ENCODE results near the gene CDC42BPA.
"Not testable (repeated sequence)": the region's sequence is repeated elsewhere in the genome, so short reads cannot be mapped to it uniquely, and the experiment has no call there.

The CDC42BPA gene

DNA sequence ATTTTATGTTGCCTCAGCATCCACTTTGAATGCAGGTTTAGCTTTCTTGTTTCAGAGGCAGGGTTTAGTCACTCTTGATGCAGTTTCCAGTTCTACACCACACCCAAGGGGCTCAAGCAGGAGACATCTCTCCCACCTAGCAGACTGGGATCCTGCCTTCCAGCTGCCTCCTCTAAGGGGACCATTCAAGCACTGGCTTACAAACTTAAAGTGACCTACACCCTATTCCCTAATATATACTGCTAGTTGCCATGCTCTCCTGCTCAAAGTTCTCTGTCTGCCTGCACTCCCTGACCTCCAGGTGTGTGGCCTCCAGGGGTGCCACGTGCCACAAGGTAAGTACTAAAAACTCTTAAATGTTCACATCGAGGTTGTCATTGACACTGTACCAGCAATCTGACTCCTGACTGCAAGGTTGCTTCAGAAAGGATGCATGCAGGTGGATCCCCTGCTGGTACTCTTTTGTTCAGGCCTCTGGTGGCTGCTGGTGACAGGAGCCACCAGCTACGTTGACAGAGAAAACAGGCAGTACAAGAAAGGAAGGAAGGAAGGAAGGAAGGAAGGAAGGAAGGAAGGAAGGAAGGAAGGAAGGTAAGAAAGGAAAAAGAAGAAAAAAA lies 192.3 kb downstream of the CDC42BPA start:
- DNase-seq, result no peak

DNA sequence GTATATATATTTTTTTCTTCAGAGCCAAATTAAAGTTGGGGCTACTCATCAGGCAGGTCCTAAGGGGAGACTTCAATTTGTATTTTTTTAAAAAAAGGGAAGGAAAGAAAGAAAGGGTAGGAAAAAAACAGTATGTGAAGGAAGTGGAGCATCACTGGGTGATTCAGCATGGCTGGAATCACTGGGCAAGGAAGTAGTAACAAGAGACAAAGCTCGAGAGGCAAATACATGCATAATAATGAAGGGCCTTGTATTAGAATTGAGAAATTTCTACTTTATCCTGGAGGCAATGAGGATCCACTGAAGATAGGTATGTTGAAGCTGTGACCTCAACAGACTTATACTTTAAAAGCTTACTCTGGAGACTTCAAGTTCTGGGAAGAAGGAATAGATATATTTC lies 193.8 kb downstream of the CDC42BPA start:
- no peak for DNase-seq

DNA sequence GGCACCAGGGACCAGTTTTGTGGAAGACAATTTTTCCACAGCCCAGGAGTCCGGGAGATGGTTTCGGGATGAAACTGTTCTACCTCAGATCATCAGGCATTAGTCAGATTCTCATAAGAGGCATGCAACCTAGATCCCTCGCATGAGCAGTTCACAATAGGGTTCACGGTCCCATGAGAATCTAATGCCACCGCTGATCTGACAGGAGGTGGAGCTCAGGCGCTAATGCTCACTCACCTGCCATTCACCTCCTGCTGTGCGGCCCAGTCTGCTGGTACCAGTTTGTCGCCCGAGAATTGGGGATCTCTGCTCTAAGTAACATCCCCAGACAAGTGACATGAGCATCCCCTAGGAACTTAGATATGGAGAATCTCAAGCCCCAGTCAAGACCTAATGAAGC lies 197.5 kb downstream of the CDC42BPA start:
- DNase-seq, result no peak

DNA sequence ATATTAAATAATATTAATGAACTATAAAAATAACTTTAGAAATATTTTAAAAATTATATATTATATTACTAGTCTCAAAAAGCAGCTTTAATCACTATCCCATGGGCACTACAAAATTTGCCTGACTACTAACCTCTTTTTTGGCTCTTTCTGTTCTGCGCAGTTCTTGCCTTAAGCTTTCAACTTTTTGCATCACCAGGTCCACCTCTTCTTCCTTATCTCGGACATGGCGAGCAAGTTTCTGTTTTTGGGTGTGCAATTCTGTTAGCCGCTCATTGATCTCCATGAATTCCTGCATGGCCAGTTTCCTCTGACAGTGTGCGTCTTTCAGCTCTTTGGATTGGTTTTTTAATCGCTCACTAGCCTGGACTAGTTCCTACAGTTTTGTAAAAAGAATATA lies 205.8 kb downstream of the CDC42BPA start:
- DNase-seq, result no peak

DNA sequence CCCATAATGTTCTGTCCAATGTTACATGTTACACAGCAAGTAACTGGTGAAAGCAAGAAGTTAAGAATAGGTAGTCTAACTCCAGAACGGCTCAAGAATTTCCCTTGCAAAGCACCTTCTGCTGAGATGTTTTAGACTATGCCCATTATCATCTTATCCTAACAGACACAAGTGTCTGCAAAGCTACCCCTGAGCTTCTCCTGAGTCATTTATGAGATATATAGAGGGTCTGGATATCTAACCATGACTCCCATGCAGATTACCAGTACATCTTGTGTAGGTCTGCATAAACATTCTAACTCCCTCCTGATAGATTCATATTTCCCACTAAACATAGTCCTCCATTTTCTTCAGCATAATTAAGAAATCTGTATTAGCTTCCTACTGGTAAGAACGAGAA lies 206.5 kb downstream of the CDC42BPA start:
- no peak for DNase-seq

DNA sequence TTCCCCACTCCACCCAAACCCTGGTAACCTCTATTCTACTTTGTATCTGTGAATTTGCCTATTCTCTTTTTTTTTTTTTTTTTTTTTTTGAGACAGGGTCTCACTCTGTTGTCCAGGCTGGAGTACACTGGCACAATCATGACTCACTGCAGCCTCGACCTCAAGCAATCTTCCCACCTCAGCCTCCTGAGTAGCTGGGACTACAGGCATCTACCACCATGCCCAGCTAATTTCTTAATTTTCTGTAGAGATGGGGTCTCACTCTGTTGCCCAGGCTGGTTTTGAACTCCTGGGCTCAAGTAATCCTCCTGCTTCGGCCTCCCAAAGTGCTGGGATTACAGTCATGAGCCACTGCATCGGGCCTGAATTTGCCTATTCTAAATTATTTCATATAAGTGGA lies 213.0 kb downstream of the CDC42BPA start:
- DNase-seq, result not testable (repeated sequence)

DNA sequence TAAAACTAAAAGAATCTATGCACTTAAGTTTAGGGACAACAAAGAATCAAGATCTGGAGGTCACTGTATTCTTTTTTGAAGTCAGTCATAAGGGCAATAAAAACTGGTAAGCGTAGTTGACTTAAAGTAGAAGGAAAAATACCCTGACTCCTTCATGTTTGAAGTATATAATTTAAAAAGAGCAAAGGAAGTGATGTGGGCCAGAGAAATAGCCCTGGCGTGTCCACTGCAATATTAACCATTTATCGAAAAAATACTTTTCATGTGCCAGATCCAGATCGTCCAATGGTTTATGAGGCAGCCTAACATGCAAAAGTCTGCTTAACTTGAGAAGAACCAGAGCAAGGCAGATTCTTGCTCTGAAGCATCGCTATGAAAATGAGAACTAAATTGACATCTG lies 216.2 kb downstream of the CDC42BPA start:
- DNase-seq, result no peak

DNA sequence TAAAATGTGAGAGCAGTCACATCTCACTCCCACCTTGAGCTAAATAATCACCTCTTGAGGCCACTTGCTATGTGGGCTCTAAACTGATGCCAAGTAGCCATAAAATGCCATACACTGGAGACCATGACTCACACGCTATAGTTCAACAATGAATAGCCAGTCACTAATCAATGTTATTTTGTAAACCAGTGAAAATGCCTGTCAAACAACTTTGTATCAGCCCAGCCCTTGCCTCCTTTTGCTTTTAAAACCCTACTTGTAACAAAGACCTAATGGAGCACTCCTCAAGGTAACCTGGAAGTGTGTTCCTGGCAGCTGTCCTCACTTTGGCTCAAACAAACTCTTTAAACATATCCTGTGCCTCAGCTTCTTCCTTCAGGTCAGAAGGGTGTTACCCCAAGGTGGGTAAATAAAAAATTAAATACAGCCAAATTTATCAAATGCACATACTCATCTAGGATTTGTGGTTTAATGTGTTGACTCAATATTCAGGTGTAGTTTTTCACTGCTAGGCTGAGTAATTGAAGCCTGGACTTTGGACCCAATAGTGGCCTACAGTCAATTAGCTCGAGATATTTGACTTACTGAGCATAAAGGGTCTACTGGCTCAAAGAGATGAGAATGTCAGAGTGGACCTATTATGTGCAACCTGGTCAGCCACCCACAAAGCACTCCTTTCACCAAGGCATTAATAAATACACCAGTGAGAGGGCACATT lies 223.9 kb downstream of the CDC42BPA start:
- no peak for DNase-seq

DNA sequence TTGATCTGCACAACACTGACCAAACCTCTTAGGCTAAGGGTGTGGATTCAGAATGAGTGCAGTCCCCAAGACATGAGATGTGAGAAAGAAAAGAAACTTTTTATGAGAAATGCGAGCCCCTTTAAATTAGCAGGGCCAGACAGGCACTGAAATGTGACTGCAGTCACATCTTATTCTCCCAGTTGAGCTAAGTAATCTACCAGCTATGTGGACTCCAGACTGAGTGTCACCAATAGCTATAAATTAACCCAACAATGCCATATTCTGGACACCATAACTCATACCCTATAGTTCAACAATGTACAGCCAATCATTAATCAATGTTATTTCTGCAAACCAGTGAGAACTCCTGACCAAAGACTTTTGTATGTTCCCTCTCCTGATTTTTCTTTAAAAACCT lies 225.0 kb downstream of the CDC42BPA start:
- no peak for DNase-seq

DNA sequence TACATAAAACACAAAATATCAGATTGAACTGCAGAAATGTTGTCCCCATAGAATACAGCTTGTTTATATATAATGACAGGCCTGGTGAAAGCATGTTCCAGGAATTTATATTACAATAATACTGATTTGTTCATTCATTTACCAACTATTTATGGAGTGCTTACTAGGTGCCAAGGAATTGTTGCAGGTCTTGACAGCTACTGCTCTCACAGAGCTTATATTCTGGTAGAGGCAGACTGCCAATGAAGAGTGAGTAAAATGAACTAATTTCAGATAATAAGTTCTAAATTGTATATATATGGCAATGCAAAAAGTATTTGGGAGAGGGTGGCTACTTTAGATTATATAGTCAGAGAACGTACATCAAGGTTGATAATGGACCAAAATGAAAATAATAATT lies 226.2 kb downstream of the CDC42BPA start:
- DNase-seq, result no peak

DNA sequence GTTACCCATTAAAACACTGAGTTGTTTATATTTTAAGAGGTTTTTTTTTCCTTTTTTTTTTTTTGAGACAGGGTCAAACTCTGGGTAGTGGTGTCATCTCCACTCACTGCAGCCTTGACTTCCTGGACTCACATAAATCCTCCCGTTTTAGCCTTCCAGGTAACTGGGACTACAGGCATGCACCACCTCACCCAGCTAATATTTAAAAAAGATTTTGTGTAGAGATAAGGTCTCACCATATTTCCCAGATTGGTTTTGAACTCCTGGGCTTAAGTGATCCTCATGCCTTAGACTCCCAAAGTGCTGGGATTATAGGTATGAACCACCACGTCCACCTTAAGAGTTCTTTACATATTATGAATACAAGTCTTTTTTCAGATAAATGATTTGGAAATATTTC lies 231.7 kb downstream of the CDC42BPA start:
- no peak for DNase-seq

DNA sequence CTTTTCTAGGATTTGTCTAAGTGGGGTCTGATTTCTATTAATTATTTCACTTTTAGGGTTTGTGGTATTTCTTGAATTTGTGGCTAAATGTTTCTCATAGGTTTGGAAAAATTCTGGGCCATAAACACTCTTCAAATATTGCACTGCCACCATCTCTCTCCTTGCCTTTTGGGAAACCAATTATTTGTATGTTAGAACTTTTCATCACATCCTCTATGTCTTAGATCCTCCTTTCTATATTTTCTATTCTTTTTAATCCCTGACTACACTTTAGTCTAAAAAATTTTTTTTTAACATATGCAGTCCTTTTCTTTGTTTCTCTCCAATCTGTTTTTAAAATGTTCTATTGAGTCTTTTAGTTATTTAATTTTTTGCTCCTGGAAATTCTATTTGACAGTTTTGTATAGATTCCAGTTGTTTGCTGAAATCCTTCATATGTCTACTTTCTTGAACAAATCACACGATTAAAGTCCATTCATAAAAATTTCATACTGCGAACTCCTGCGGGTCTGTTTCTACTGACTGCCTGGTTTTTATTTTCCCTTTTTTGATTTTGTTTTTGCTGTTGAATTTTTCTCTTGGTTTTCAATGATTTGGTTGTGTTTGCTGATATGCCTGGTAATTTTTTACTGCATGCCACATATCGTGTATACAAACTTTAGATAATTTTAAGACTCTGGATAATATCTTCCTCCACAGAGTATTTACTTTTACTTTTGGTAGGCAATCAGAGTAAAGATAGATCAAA lies 235.1 kb downstream of the CDC42BPA start:
- no peak for DNase-seq

DNA sequence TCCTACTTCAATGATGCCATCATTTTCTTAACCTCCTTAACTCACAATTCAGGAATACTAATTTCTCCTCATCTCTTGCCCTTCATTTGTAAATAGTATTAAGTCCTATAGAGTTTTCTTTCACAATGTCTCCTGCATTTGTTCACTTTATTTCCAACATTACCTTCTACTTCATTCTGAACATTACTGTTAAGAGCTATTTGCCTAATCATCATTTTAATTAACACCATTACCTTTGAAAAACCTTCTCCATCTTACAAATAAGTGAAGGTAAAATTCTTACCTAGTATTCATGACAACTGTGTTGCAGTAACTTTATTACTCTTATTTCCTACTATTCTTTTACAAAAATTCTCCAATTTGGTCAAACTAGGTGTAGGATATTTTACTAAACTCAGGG lies 240.5 kb downstream of the CDC42BPA start:
- no peak for DNase-seq

DNA sequence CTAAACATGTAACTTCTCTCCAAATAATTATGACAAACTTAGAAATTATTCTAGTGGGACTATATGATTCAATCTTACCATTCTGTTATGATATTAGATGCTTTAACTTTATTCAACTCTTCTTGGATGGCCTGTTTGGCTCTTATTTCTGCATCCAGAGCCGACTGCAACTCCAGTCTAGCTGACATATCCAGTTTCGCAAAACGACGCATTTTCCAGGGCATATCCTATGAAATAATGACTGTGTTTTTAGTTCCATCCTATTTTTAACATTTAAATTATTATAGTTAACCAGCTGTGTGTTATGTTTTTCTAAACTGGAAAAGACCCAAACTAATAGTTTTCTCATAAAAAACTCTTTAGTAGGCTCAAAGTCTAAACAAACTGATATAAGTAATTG lies 244.5 kb downstream of the CDC42BPA start:
- no peak for DNase-seq

DNA sequence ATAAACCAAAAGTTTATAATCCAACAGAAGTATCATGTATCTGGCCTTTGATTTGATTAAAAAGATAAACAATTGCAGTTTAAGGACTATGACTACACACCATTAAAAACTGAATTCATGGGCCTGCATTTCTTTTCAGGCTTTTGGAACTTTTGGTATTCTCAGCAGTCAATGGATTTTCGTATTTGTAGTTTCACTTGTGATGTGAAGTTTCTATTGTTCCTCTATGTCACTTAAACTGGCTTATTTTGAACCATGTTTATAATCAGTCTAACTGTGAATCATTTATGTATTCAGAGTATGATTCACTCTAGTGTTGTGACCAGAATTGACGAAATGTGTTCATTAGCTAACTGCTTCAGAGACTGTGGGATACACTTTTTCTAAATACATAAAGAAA lies 245.3 kb downstream of the CDC42BPA start:
- DNase-seq, result no peak

DNA sequence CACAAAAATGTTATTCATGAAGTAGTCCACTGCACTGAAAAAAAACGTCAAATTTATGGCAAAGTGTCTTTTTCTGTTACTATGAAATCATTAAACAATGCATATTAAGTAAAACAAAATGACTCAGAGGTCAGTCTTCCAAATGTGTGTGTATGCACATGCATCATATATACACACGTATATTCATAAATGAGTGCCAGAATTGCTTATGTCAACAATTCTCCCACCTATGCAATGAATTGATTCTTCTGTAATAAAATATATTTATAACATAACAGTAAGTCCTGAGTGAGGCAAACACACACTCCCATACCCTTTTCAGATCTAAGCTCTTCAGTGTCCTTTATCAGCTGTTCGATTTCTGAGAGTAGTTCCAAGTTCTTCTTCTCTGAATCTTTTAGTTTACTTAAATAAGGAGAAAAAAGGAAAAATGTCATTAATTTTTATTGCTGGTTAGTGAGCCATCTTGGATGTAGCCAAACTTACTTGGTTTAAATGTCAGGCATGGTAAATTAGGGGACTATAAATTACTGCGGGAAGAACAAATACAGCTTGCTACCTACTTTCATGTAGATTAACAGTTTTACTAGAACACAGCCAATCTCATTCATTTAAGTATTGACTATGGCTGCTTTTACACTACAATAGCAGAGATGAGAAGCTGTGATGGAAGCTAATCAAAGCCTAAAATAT lies 246.3 kb downstream of the CDC42BPA start:
- DNase-seq, result no peak

DNA sequence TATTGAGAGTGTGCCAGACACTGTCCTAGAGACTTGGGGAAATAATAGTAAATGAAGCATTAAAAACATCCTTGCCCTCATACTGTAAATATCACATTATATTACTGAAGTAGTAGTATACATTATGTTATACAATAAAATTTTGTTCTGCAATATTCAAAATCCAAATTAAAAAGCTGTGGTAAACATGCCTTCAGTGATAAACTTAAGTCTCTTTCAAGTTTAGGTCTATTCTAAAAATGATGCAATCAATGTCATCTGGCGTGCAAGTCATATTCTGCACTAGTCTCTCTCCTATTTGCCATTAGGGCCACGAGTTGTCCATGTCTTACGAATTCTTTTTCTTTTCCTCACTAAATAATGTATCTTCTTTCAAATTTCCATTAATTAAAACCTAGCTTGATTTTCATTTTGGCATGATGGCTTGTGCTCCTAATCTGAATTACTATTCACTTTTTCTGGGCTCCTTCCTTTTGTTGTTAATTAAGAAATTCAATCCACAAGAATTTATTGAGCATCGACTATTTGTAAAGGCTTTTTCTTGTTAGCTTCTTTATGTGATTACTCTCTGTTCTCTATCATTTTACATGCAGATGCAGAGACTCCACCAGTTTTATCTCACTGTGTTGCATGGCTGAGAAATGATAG lies 247.5 kb downstream of the CDC42BPA start:
- no peak for DNase-seq

DNA sequence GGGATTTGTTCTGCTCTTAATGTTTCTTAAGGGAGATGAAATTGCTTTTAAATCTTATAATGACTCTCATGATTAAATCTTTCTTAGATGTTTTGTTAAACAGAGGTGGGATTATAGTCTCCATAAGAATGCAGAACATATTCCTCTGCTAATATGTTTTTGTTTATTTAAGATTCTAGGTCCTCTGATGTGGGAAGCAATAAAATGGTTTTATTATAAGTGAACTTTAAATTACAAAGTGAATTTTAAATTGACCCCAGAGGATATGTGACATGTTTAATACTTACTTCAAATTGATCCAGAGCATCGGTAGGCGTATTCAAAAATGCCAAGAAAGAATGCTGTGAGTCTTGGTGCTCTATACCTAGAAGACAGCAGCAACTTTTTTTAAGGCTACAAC lies 248.8 kb downstream of the CDC42BPA start:
- no peak for DNase-seq

DNA sequence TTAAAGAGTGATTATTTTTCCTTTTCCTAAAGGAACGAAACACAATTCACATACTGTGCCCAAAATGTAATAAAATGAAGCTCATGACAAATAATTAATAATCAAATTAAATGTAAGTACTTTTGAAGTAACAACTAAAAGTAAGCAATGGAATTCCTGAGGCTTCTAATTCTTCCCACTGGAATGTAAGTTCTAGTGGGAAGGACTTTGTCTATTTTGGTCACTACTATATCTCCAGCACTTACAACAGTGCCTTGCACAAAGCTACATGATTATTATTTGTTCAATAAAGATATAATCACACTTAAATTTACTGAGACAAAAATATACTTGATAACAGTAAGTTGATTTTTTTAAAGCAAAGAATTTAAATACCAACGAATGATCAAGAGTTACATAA lies 249.4 kb downstream of the CDC42BPA start:
- no peak for DNase-seq

DNA sequence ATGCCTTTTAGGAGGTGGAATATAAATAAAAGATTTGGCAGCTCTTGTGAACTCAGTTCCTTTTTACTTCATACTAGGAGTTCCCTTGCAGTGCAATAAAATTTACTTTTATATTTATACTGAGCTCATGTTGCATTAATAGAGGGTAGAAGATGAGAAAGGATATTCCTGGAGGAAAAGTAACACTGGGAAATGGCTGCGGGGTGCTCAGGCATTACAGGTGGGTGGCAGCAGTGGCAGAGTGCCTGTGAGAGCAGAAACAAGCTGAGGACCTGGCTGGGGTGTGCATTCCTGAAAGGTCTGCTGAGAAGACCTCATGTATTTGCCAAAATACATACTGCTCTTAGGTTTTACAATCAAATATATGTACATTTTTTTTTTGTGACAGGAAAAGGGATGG lies 251.3 kb downstream of the CDC42BPA start:
- no peak for DNase-seq

DNA sequence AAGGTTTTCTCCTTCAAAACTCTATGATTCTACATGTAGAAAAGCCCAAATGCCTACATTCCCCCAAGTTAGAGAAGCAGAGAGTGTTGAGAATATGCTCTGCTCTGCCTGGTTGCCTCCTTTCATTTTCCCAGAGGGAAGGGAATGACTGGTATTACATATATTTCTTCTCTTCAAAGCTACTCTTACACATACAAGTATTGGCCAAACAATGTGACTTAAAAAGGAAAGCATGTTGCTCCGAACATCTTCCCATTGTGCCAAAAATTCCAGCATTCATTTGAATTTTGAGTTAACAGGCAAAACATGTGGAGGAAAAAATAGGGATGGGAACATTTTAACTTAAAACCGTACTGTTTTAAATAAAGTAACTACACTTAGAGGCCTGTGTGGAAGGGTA lies 253.0 kb downstream of the CDC42BPA start:
- no peak for DNase-seq

DNA sequence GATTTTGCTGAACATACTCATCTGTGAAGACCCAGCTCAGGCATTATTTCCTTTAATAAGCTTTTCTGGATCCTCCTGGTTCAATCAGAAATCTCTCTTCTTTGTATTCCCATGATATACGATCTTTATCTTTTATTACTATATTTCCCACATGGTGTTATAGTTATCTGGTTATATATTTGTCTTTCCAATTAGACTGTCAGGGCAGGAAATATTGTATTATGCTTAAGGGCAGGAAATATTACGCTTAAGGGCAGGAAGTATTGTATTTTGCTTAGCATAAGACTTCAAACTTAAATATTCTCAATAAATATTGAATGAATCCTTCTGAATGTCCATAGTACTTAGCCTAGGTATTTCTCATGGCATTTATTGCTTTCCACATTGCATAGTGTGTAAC lies 256.0 kb downstream of the CDC42BPA start:
- no peak for DNase-seq

DNA sequence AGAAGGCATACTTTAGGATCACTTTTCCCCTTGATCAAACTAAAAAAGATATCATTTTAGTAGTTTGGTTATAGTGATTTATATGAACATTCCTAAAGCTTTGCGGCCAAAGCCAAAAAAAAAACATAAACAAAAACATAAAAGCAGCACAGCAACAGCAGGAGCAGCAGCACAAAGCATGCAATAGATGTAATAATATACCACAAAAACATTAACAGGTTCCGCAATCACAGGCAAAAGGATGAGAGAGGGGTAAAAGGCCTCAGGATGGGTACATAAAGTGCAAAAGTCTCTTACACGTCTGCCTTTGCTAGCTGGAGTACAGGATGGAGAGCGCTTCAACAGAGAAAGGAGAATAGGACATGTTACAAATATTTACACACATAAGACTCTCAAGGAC lies 259.2 kb downstream of the CDC42BPA start:
- no peak for DNase-seq

All from GDM1 (cell line).